ENCODE results near the gene PPP1R14C. TPM values are rescaled to one million over a fixed set of nuclear protein-coding genes. Genes with fewer than 3 reads are reported as not detected.

PPP1R14C gene
- total RNA-seq, 1 donor from 2014 or later, result 0.26 TPM

GRCh38 chr6:150099546-150099945 is 43.3 kb upstream of the PPP1R14C start:
- no peaks in the 10 kb centered on the region for H3K9me3 Mint-ChIP-seq
- no peaks in the 10 kb centered on the region for H3K4me1 ChIP-seq
- peaks cover 7% of the 10 kb centered on the region for H3K27me3 Mint-ChIP-seq (ENCODE audit: insufficient read depth, low read depth)
- no peaks in the 10 kb centered on the region for H3K79me2 ChIP-seq (ENCODE audit: low read depth)
- no peak overlapping the region for H3K27ac Mint-ChIP-seq
- H3F3A ChIP-seq (ENCODE audit: low read depth), result no peaks in the 10 kb centered on the region
- no peaks in the 10 kb centered on the region for H3K36me3 ChIP-seq
- no peaks in the 10 kb centered on the region for H3K9me3 ChIP-seq (ENCODE audit: low read depth)
- H4K20me1 ChIP-seq (ENCODE audit: low read depth), result no peaks in the 10 kb centered on the region
- no peak overlapping the region for H3K4me3 Mint-ChIP-seq
- no peaks in the 10 kb centered on the region for H3K27me3 ChIP-seq
- no peaks in the 10 kb centered on the region for H3K36me3 Mint-ChIP-seq
- no peak for DNase-seq (ENCODE audit: low spot score)
- no peak overlapping the region for H3K27ac ChIP-seq
- no peak overlapping the region for H3K4me2 ChIP-seq
- TF ChIP-seq CTCF (IDR thresholded peaks at IDR 0.05), result no peak
- no peak for TF ChIP-seq EZH2 (IDR thresholded peaks at IDR 0.05)
- no peak for TF ChIP-seq EZH2phosphoT487 (IDR thresholded peaks at IDR 0.05)
- H3K4me1 Mint-ChIP-seq, result peaks cover 5% of the 10 kb centered on the region
- no peak overlapping the region for H3K4me3 ChIP-seq
- no peak overlapping the region for H2AFZ ChIP-seq (replicated peaks)
- no peak overlapping the region for H3K9ac ChIP-seq

GRCh38 chr6:150099953-150100352 is 42.9 kb upstream of the PPP1R14C start:
- Histone ChIP-seq H3K9ac (no peak overlapping the region), H3F3A (ENCODE audit: low read depth) (no peaks in the 10 kb centered on the region), H3K4me3 (no peak overlapping the region), H3K4me1 (no peaks in the 10 kb centered on the region), H4K20me1 (ENCODE audit: low read depth) (no peaks in the 10 kb centered on the region), H3K27ac (no peak overlapping the region), H2AFZ (replicated peaks) (no peak overlapping the region), H3K4me2 (no peak overlapping the region), H3K79me2 (ENCODE audit: low read depth) (no peaks in the 10 kb centered on the region), H3K9me3 (ENCODE audit: low read depth) (no peaks in the 10 kb centered on the region), H3K27me3 (no peaks in the 10 kb centered on the region), H3K36me3 (no peaks in the 10 kb centered on the region)
- DNase-seq (ENCODE audit: low spot score), result no peak
- Mint-ChIP-seq H3K27me3 (ENCODE audit: insufficient read depth, low read depth) (peaks cover 6% of the 10 kb centered on the region), H3K4me3 (no peak overlapping the region), H3K36me3 (no peaks in the 10 kb centered on the region), H3K27ac (no peak overlapping the region), H3K4me1 (peaks cover 5% of the 10 kb centered on the region), H3K9me3 (no peaks in the 10 kb centered on the region)
- no peak for TF ChIP-seq EZH2phosphoT487 (IDR thresholded peaks at IDR 0.05)

- H3K27me3 ChIP-seq, result no peaks in the 10 kb centered on the region
- Mint-ChIP-seq H3K27me3 (ENCODE audit: insufficient read depth, low read depth) (peaks cover 1% of the 10 kb centered on the region), H3K4me1 (peaks cover under 1% of the 10 kb centered on the region), H3K9me3 (no peaks in the 10 kb centered on the region), H3K27ac (no peak overlapping the region), H3K36me3 (no peaks in the 10 kb centered on the region), H3K4me3 (no peak overlapping the region)
- H3K4me3 ChIP-seq, result no peak overlapping the region
- no peaks in the 10 kb centered on the region for H3K9me3 ChIP-seq (ENCODE audit: low read depth)
- no peak overlapping the region for H3K9ac ChIP-seq
- no peak overlapping the region for H3K27ac ChIP-seq
- H4K20me1 ChIP-seq (ENCODE audit: low read depth), result no peaks in the 10 kb centered on the region
- H3K36me3 ChIP-seq, result no peaks in the 10 kb centered on the region
- H3F3A ChIP-seq (ENCODE audit: low read depth), result no peaks in the 10 kb centered on the region
- no peak overlapping the region for H3K4me2 ChIP-seq
- H3K4me1 ChIP-seq, result no peaks in the 10 kb centered on the region
- DNase-seq (ENCODE audit: low spot score), result no peak
- no peak overlapping the region for H2AFZ ChIP-seq (replicated peaks)
- TF ChIP-seq CTCF (IDR thresholded peaks at IDR 0.05) (no peak), EZH2phosphoT487 (IDR thresholded peaks at IDR 0.05) (no peak), EZH2 (IDR thresholded peaks at IDR 0.05) (no peak)
- no peaks in the 10 kb centered on the region for H3K79me2 ChIP-seq (ENCODE audit: low read depth)
Measured at GRCh38 chr6:150100745-150101144, 42.1 kb upstream of the PPP1R14C start.

- TF ChIP-seq EZH2 (IDR thresholded peaks at IDR 0.05), result no peak
- TF ChIP-seq CTCF (IDR thresholded peaks at IDR 0.05), result no peak
- no peak for TF ChIP-seq EZH2phosphoT487 (IDR thresholded peaks at IDR 0.05)
- Mint-ChIP-seq H3K27ac (no peak overlapping the region), H3K4me3 (no peak overlapping the region), H3K27me3 (ENCODE audit: insufficient read depth, low read depth) (no peaks in the 10 kb centered on the region), H3K4me1 (no peaks in the 10 kb centered on the region), H3K9me3 (no peaks in the 10 kb centered on the region), H3K36me3 (no peaks in the 10 kb centered on the region)
- no peaks in the 10 kb centered on the region for H4K20me1 ChIP-seq (ENCODE audit: low read depth)
- H3K27ac ChIP-seq, result no peak overlapping the region
- DNase-seq (ENCODE audit: low spot score), result no peak
- H3K9ac ChIP-seq, result no peak overlapping the region
- no peaks in the 10 kb centered on the region for H3K36me3 ChIP-seq
- no peaks in the 10 kb centered on the region for H3K27me3 ChIP-seq
- H3K4me3 ChIP-seq, result no peak overlapping the region
- no peaks in the 10 kb centered on the region for H3F3A ChIP-seq (ENCODE audit: low read depth)
- no peaks in the 10 kb centered on the region for H3K4me1 ChIP-seq
- H3K9me3 ChIP-seq (ENCODE audit: low read depth), result no peaks in the 10 kb centered on the region
- no peak overlapping the region for H3K4me2 ChIP-seq
- H3K79me2 ChIP-seq (ENCODE audit: low read depth), result no peaks in the 10 kb centered on the region
- no peak overlapping the region for H2AFZ ChIP-seq (replicated peaks)
Measured at GRCh38 chr6:150102750-150103270, 40.0 kb upstream of the PPP1R14C start.

Data from neural progenitor cell (in vitro differentiated cells).